Stomach (tissue), 9 donors: Measurements from ENCODE around the gene SEC24D. TPM values are rescaled to one million over a fixed set of nuclear protein-coding genes. Genes with fewer than 3 reads are reported as not detected.

Experiments
- DNase-seq, 2 donors: peaks; one replicate each; pipeline versions ENCODE4 v3.0.0 to v3.0.0-alpha.2; 2013 to 2019
- H3K27ac ChIP-seq, 5 donors: fragments of 200-600 bp in 4 of 5; sonication (generic) in 4 of 5; one replicate each; pipeline ENCODE4 v1.5.1; 2013 to 2019; ENCODE audit warnings: mild to moderate bottlenecking in 1 of 5, moderate library complexity in 1 of 5
- H3K27me3 ChIP-seq, 3 donors: fragments of 200-600 bp; sonication (generic); one replicate each; pipeline ENCODE4 v1.5.1; 2017 to 2019; ENCODE audit warnings: mixed run types in 1 of 3
- H3K36me3 ChIP-seq, 4 donors: fragments of 200-600 bp; sonication (generic); 1 replicate in 3 of 4; 2 replicates in 1 of 4; pipeline ENCODE4 v1.5.1; 2016 to 2019
- H3K4me1 ChIP-seq, 4 donors: fragments of 200-600 bp; sonication (generic); one replicate each; pipeline ENCODE4 v1.5.1; 2016 to 2019
- H3K4me3 ChIP-seq, 4 donors: fragments of 200-600 bp; sonication (generic) in 3 of 4; one replicate each; pipeline ENCODE4 v1.5.1; 2016 to 2019; ENCODE audit warnings: mild to moderate bottlenecking in 1 of 4
- H3K9me3 ChIP-seq, 4 donors: fragments of 200-600 bp; sonication (generic); one replicate each; pipeline ENCODE4 v1.5.1; 2016 to 2019
- CTCF ChIP-seq, 7 experiments: fragments of 450-650 bp in 4 of 7; fragments of 200-600 bp in 3 of 7; sonication (generic) in 3 of 7; IDR thresholded peaks; one replicate each; pipeline ENCODE4 v1.5.1; 2016 to 2019; ENCODE audit warnings: antibody characterized with exemption in 7 of 7, control low read depth in 2 of 7, mild to moderate bottlenecking in 1 of 7
- EP300 ChIP-seq: sonication (generic); formaldehyde crosslinking; IDR thresholded peaks from one replicate; pipeline ENCODE4 v1.6.1; 2017; ENCODE audit warnings: antibody characterized with exemption
- POLR2A ChIP-seq, 4 donors: fragments of 450-650 bp; IDR thresholded peaks; one replicate each; pipeline ENCODE4 v1.6.1; 2016; ENCODE audit warnings: antibody characterized with exemption in 4 of 4, control low read depth in 2 of 4, mild to moderate bottlenecking in 1 of 4, moderate library complexity in 1 of 4
- POLR2AphosphoS5 ChIP-seq, 3 donors: sonication (generic); formaldehyde crosslinking; IDR thresholded peaks; one replicate each; pipeline ENCODE4 v1.6.1; 2016; ENCODE audit warnings: antibody characterized with exemption in 3 of 3
- WGBS, 5 donors: extraction: QIAGEN DNeasy Blood & Tissue Kit in 3 of 5; methylation state at CpG; one replicate each; pipeline versions ENCODE4 v1.1.5 to v1.1.7; 2013 to 2018; 5-methylcytosine and 5-hydroxymethylcytosine counted together
- intact Hi-C: fragments of 100-400 bp; cut with DNase I; formaldehyde crosslinking; loops from one replicate; pipeline ENCODE4 v1.15.1; 2023; ENCODE audit warnings: low total_unique reads
- polyA plus RNA-seq, 3 donors: library from polyadenylated mRNA; stranded (reverse); fragments of 200-250 nt; gene quantifications; one replicate each; pipeline ENCODE4 v1.2.3, GENCODE V29; 2013
- total RNA-seq, 5 donors: library from RNA; depleted of rRNA; stranded (reverse); fragments of >200 nt; gene quantifications; one replicate each; pipeline versions ENCODE4 v1.1.0 to v1.2.3, GENCODE V29; 2014 to 2016
- donor health status: healthy with polysubstance abuse.
- donor health status: Bipolar disorder and iron deficiency.
- donor health status: healthy.

Gene SEC24D
- total and polyA plus RNA-seq, 8 donors: 6.7 to 132 (median 29.0) TPM

DNA sequence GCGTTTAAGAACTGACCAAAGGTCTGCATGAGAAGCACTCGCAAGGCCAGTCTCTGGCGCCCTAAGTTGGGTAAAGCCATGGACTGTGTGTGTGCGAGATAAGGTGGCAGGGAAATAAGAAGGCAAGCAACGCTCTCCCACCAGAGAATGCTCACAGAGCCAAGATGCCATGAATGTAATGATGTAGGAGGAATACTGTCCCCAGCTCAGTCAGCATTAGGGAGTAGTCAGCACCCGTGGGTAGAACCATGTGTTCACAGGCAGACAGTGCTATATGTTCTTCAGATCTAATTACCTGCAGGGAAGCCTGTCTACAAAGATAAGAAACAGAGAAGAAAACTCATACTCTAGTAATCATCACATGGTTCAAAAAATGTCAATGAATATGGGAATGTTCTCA lies 68.8 kb downstream of the SEC24D start:
- Histone ChIP-seq H3K4me1 (peaks cover 3 to 82% (median 54%) of the 10 kb centered on the region in 4 donors), H3K27me3 (no peaks in the 10 kb centered on the region), H3K36me3 (peaks cover 12 to 76% (median 38%) of the 10 kb centered on the region in 4 donors), H3K9me3 (no peaks in the 10 kb centered on the region), H3K4me3 (no peak overlapping the region), H3K27ac (peak overlapping the region in 4 of 5 donors; percentile 69 to 83 (median 74))
- TF ChIP-seq POLR2A (IDR thresholded peaks at IDR 0.05) (no peak), CTCF (IDR thresholded peaks at IDR 0.05) (no peak)
- no peak for DNase-seq
- 85 to 95% (median 90%) methylated on average over 6 of the region's 6 CpGs for WGBS, 5 donors
- intact Hi-C loops: no loop called here

- H3K9me3 ChIP-seq: no peaks in the 10 kb centered on the region
- no peaks in the 10 kb centered on the region for H3K27me3 ChIP-seq
- intact Hi-C loops: no loop called here
- peaks cover 12 to 88% (median 39%) of the 10 kb centered on the region in 4 donors for H3K36me3 ChIP-seq
- TF ChIP-seq POLR2AphosphoS5 (IDR thresholded peaks at IDR 0.05): peak in 2 of 3 donors; percentile 55 to 69
- TF ChIP-seq POLR2A (IDR thresholded peaks at IDR 0.05): no peak
- peak in 1 of 2 donors; percentile 67 for DNase-seq
- peak overlapping the region in 4 of 5 donors; percentile 69 to 83 (median 74) for H3K27ac ChIP-seq
- WGBS, 5 donors: 3 to 18% (median 13%) methylated on average over 1 of the region's 1 CpG
- H3K4me1 ChIP-seq: peaks cover 3 to 81% (median 60%) of the 10 kb centered on the region in 4 donors
- no peak overlapping the region for H3K4me3 ChIP-seq
Measured at GRCh38 chr4:118765399-118765798, 70.5 kb downstream of the SEC24D start.

- Histone ChIP-seq H3K4me1 (peaks cover 3 to 87% (median 58%) of the 10 kb centered on the region in 4 donors), H3K36me3 (peaks cover 12 to 75% (median 36%) of the 10 kb centered on the region in 4 donors), H3K9me3 (no peaks in the 10 kb centered on the region), H3K27me3 (no peaks in the 10 kb centered on the region), H3K4me3 (no peak overlapping the region), H3K27ac (peak overlapping the region in 4 of 5 donors; percentile 69 to 83 (median 74))
- intact Hi-C loops: no loop called here
- WGBS, 5 donors: 52 to 75% (median 66%) methylated on average over 3 of the region's 3 CpGs
- DNase-seq: peak in 1 of 2 donors; percentile 70
- TF ChIP-seq POLR2A (IDR thresholded peaks at IDR 0.05): no peak
- TF ChIP-seq POLR2AphosphoS5 (IDR thresholded peaks at IDR 0.05): no peak
- TF ChIP-seq EP300: no peak
- no peak for TF ChIP-seq CTCF (IDR thresholded peaks at IDR 0.05)
Measured at GRCh38 chr4:118762730-118763477, 73.0 kb downstream of the SEC24D start.

DNA sequence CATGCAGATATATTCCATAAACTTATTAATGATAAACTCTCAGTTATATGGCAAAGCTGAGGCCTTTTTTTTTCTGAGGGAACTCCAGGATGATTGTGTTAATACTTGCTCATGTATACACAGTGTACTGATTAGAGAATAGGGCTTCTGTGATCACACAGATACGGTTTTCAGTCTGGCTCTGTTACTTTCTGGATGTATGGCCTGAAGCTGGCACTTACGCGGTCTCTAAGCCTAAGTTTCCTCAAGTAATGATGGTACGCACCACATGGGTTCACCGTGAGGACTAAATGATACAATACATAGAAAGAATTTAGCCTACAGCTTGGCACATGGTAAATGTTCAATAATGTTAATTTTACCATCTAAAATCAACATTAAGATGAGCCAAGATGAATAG lies 73.8 kb downstream of the SEC24D start:
- Histone ChIP-seq H3K4me3 (no peak overlapping the region), H3K4me1 (peaks cover 3 to 95% (median 61%) of the 10 kb centered on the region in 4 donors), H3K27me3 (no peaks in the 10 kb centered on the region), H3K27ac (peak overlapping the region in 4 of 5 donors; percentile 26 to 83 (median 74)), H3K36me3 (peaks cover 10 to 73% (median 31%) of the 10 kb centered on the region in 4 donors), H3K9me3 (no peaks in the 10 kb centered on the region)
- WGBS, 5 donors: 67 to 76% (median 75%) methylated on average over 5 of the region's 5 CpGs
- TF ChIP-seq POLR2AphosphoS5 (IDR thresholded peaks at IDR 0.05): no peak
- no peak for TF ChIP-seq CTCF (IDR thresholded peaks at IDR 0.05)
- no peak for TF ChIP-seq POLR2A (IDR thresholded peaks at IDR 0.05)
- no peak for TF ChIP-seq EP300
- no peak for DNase-seq
- intact Hi-C loops: no loop called here
